ENCODE data around the gene SLF1.

The SLF1 gene

GRCh38 chr5:94745786-94746730 lies 127.6 kb downstream of the SLF1 start:
- peak overlapping the region; percentile 43 for H3K4me2 ChIP-seq (ENCODE audit: low read length)
- no peaks in the 10 kb centered on the region for H3K9me2 ChIP-seq (replicated peaks; ENCODE audit: control insufficient read depth, low read length)
- H3F3A ChIP-seq (ENCODE audit: control insufficient read depth, insufficient read depth) = no peaks in the 10 kb centered on the region
- H3K27me3 ChIP-seq (ENCODE audit: control insufficient read depth, low read length) = no peaks in the 10 kb centered on the region
- H4K20me1 ChIP-seq (ENCODE audit: control insufficient read depth, insufficient read depth, low read depth, low read length) = no peaks in the 10 kb centered on the region
- H3K79me2 ChIP-seq (ENCODE audit: control insufficient read depth, low read length) = no peaks in the 10 kb centered on the region
- peaks cover 39% of the 10 kb centered on the region for H3K4me1 ChIP-seq (ENCODE audit: control insufficient read depth, low read length)
- H3K4me3 ChIP-seq (ENCODE audit: low read length) = no peak overlapping the region; the same call in 1 of the 2 replicates
- no peaks in the 10 kb centered on the region for H3K36me3 ChIP-seq (ENCODE audit: control insufficient read depth, low read length)
- no peaks in the 10 kb centered on the region for H3K9me3 ChIP-seq (ENCODE audit: control insufficient read depth, insufficient read depth, low read length)
- TF ChIP-seq CTCF (IDR thresholded peaks at IDR 0.05; ENCODE audit: low read depth, low read length, poor library complexity, severe bottlenecking) = no peak
- no peak for TF ChIP-seq EZH2phosphoT487 (IDR thresholded peaks at IDR 0.05; ENCODE audit: borderline replicate concordance, low read length)
- no peak overlapping the region for H3K27ac ChIP-seq (ENCODE audit: low read depth, low read length)

GRCh38 chr5:94746731-94747124 lies 128.3 kb downstream of the SLF1 start:
- Histone ChIP-seq H3K9me3 (ENCODE audit: control insufficient read depth, insufficient read depth, low read length) (no peaks in the 10 kb centered on the region), H4K20me1 (ENCODE audit: control insufficient read depth, insufficient read depth, low read depth, low read length) (no peaks in the 10 kb centered on the region), H3K9me2 (replicated peaks; ENCODE audit: control insufficient read depth, low read length) (no peaks in the 10 kb centered on the region), H3K36me3 (ENCODE audit: control insufficient read depth, low read length) (no peaks in the 10 kb centered on the region), H3K27ac (ENCODE audit: low read depth, low read length) (no peak overlapping the region), H3F3A (ENCODE audit: control insufficient read depth, insufficient read depth) (no peaks in the 10 kb centered on the region), H3K4me1 (ENCODE audit: control insufficient read depth, low read length) (peaks cover 35% of the 10 kb centered on the region), H3K27me3 (ENCODE audit: control insufficient read depth, low read length) (no peaks in the 10 kb centered on the region), H3K4me3 (ENCODE audit: low read length) (no peak overlapping the region; the same call in 1 of the 2 replicates), H3K4me2 (ENCODE audit: low read length) (peak overlapping the region; percentile 43), H3K79me2 (ENCODE audit: control insufficient read depth, low read length) (no peaks in the 10 kb centered on the region)
- TF ChIP-seq CTCF (IDR thresholded peaks at IDR 0.05; ENCODE audit: low read depth, low read length, poor library complexity, severe bottlenecking) (no peak), EZH2phosphoT487 (IDR thresholded peaks at IDR 0.05; ENCODE audit: borderline replicate concordance, low read length) (no peak)

All from DOHH2 (cell line).